GM21576 (cell line): ENCODE data around the gene ZNF669.

ENCODE experiments used
- ATAC-seq: cut with Tn5 transposase; IDR thresholded peaks from one replicate; pipeline ENCODE4 v1.9.1; 2021; ENCODE audit warnings: mild to moderate bottlenecking, moderate library complexity; ENCODE audit not compliant: unreplicated experiment

The ZNF669 gene

DNA sequence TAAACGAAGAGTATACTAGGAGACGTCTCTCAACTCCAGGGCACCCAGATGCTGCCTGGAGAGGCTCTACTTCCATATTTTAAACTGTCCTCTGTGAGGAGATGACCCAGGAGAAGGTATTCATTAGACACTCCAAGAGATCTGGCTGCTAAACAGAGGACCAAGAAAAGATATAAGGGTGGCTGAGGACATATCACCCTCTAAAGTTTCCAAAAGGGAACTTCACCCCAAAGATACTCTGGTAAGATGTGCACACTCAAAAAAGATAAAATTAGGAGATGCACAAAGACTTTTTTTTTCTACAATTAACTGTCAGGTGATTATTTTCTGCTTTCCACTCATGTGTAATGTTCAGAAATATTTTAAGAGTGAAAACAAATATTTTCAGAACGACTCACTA lies 26.9 kb downstream of the ZNF669 start:
- no peak for ATAC-seq

DNA sequence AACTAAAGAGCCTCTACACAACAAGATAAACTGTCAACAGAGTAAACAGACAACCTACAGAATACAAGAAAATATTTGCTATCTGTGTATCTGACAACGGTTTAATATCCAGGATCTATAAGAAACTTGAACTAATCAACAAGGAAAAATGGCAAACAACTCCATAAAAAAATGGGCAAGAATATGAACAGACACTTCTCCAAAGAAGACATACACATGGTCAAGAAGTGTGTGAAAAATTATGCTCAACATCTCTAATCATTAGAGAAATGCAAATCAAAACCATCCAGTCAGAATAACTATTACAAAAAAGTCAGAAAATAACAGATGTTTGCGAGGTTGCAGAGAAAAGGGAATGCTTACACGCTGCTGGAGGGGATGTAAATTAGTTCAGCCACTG lies 33.5 kb downstream of the ZNF669 start:
- ATAC-seq, result no peak

DNA sequence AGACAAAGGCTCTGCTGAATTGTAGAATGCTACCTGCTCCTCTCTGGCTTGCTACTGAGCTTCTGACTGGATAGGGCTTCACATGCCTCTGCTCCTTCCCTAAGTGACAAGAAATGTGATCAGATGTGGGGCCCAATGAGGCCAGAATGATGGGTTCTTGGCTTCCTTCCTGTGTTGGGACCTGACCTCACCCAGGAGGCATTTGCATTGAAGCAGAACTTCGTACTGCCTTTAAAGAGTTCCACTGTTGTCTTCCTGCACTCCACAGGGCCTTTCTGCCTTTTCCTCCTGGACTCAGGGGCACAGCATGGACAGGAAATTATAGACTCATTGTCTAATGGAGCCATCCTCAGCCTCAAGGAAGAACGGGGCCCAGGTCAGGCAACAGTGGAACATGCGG lies 39.9 kb downstream of the ZNF669 start:
- ATAC-seq, result no peak

DNA sequence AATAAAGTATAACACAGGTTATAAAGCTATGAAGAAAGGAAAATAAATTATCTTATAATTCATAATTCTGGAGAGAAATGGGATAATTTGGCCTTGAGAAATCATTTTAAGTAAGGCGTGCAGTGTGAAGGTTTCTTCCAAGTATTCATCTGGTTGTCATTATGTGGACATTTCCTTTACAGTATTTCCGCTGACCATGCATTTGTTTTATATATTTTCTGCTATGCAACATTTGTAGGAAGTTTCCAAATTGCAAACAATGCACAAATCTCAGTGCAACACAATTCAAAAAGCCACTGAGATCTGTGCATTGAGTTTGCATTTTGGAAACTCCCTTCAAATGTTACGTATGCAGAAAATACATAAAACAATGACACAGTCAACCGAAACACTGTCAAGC lies 43.4 kb downstream of the ZNF669 start:
- no peak for ATAC-seq

DNA sequence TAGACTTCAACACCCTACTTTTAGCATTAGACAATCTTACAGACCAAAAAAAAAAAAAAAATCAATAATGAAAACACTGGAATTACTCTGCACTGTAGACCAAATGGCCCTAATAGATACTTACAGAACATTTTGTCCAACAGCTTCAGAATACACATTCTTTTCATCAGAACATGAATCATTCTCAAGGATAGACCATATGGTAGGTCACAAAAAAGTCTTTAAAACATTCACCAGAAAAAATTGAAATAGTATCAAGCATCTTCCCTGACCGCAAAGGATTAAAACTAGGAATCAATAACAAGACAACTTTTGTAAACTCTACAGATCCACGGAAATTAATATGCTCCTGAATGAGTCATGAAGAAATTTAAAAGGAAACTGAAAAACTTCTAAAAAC lies 48.1 kb downstream of the ZNF669 start:
- ATAC-seq, result no peak

- ATAC-seq, result no peak
Observed at GRCh38 chr1:247054992-247055415, 49.2 kb downstream of the ZNF669 start.
